Measurements from ENCODE around the gene NQO1. TPM values are rescaled to one million over a fixed set of nuclear protein-coding genes. Genes with fewer than 3 reads are reported as not detected.

NQO1 gene
- total and polyA plus RNA-seq, 9 of the 15 experiments (the other 6 are each of a cell fraction or from before 2014, with no cell fraction given), result 96.7 to 198 (median 122) TPM

- TF ChIP-seq RERE (CRISPR knock-in tag; IDR thresholded peaks at IDR 0.05; ENCODE audit: borderline replicate concordance) (no peak), CHAMP1 (IDR thresholded peaks at IDR 0.05) (no peak), ZNF511 (CRISPR knock-in tag; IDR thresholded peaks at IDR 0.05) (no peak), MGA (IDR thresholded peaks at IDR 0.05) (peak; percentile 81), RHOXF2B (CRISPR knock-in tag; conservative IDR thresholded peaks at IDR 0.05) (no peak)
Observed at GRCh38 chr16:69761983-69762813, 35.8 kb upstream of the NQO1 start, which contains the start of gene WWP2 (continued).

All from K562 (cell line).